HG03469 (cell line): ENCODE measurements around the gene PLEKHG5.
"Not testable (repeated sequence)": the region's sequence is repeated elsewhere in the genome, so short reads cannot be mapped to it uniquely, and the experiment has no call there.

Experiments
- ATAC-seq: cut with Tn5 transposase; IDR thresholded peaks from one replicate; pipeline ENCODE4 v1.9.1; 2021; ENCODE audit warnings: mild to moderate bottlenecking, moderate library complexity, moderate number of reproducible peaks; ENCODE audit not compliant: unreplicated experiment

The PLEKHG5 gene

DNA sequence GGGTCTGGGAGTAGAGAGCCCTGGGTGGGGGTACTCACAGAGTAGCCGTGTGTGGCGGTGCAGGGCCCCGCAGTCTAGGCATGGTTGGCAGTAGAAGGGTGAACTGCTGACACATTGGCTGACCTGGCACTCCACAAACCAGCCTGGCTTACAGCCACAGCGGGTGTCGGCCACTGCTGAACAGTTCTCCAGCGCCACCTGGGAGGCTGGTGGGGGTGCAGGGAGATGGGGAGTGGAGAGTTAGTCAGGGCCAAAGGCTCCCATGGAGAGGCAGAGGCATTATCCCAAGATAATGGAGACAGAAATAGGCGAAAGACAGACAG lies 27.0 kb downstream of the PLEKHG5 start:
- no peak for ATAC-seq

- ATAC-seq, result no peak
Measured at GRCh38 chr1:6463120-6463412, 28.4 kb downstream of the PLEKHG5 start.

- ATAC-seq, result no peak
Measured at GRCh38 chr1:6462412-6463119, 28.9 kb downstream of the PLEKHG5 start.

- ATAC-seq, result no peak
Measured at GRCh38 chr1:6461538-6462411, 29.7 kb downstream of the PLEKHG5 start.

GRCh38 chr1:6461051-6461530 lies 30.4 kb downstream of the PLEKHG5 start:
- ATAC-seq, result no peak

- ATAC-seq, result no peak
Measured at GRCh38 chr1:6460301-6461050, 31.0 kb downstream of the PLEKHG5 start.

DNA sequence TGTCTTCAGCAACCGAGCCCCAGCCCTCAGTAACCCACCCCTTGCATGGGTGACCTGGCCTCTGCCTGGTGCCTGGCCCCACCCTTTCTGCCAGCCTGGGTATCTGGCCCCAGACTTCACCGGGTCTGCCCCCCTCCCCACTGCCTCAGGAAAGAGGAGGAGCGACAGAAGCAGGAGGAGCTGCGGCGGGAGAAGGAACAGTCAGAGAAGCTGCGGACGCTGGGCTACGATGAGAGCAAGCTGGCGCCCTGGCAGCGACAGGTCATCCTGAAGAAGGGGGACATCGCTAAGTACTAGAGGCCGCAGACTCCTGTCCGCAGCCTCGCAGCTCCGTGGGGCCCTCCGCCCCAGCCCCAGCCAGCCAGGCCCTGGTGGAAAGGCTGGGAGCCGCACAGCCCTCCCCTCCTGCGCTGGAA lies 31.6 kb downstream of the PLEKHG5 start:
- no peak for ATAC-seq

DNA sequence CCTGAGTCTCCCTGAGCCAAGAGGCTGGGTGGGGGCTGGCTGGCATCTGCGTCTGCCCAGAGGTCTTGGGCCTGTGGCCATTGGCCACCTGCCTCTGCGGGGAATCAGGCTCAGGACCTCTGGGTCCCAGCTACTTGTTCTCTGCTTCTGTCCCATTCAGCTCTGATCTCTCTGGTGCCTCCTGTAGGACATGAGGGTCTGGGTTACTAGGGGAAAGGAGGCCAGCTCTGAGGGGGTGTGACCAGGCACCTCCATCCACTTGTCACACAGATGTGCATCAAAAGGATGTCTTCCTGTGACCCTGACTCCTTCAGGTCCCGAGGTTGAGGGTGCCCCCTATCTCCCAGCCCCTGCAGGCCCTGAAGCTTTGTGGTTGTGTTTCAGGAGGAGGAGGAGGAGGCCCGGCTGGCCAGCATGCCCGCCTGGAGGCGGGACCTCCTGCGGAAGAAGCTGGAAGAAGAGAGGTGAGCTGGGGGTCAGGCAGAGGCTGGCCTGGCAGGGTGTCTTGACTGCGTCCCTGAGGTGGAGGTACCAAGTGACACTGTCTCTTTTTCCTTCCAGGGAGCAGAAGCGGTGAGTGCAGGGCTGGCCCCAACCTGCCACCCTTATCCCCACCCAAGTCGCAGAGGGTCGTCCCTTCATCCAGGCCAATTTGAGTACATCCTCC lies 34.5 kb downstream of the PLEKHG5 start:
- ATAC-seq, result no peak

- not testable (repeated sequence) for ATAC-seq
Measured at GRCh38 chr1:6455752-6456520, 35.5 kb downstream of the PLEKHG5 start.

GRCh38 chr1:6454856-6455751 lies 36.4 kb downstream of the PLEKHG5 start:
- ATAC-seq, result no peak

DNA sequence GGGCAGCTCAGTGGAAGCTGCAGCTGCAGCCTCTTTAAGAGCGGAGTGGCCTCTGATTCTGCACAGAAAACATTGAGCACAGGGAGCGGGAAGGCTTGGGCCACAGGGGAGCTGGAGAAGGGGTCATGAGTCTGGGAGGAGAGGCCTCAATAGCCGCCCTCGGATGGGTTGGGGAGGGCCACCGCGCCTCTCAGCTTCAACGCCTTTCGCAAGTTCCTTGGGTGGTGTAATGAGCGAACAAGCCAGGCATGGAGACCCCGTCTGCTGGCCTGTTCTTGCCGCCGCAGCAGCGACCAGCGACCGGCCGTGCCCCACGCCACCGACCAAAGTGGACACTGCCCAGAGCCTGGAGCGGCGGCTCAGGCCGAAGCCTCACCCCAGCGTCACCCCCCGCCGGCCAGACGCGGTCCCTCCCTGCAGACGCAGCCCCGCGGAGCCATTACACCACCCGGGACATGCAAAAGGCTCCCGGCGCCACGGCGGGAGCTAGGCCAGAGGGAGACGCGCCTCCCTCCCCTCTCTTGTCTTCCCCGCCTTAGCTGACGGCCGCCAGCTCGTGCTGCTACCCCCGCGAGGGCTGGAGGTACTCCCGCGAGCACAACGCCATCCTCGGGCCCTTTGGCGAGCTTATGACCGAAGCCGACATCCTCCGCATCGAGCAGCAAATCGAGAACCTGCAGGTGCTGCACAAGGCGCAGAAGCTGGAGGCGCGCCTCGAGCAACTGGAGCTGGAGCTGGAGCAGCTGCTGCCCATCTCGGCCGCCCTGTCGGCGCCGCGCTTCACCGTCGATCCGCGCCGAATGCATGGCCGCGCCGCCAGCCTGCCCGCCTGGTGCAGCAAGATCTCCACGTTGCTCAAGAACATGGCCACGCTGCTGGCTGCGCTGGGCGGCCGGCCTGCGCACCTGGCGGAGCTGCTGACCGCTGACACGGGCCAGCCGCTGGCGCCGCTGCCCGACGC lies 37.3 kb downstream of the PLEKHG5 start:
- not testable (repeated sequence) for ATAC-seq

DNA sequence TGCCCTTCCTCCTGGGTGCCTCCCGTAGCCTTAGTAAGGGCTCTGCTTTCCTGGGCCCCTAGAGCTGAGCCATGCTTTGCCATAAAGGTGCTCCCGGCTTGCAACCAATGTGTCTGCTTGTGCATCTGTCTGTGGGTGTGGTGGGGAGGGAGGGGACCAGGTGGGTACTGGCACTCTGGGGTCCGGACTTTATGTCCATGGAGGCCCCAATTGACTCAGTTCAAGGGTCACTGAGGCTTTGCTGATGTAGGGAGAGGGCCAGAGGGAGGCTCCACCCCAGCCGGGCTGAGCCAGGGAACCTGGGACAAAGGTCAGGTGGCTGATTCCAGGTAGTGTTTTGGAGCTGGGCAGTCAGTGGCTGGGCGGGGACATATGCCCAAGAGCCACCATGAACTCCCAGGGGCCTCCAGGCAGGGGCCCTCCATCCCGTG lies 40.5 kb downstream of the PLEKHG5 start:
- no peak for ATAC-seq

DNA sequence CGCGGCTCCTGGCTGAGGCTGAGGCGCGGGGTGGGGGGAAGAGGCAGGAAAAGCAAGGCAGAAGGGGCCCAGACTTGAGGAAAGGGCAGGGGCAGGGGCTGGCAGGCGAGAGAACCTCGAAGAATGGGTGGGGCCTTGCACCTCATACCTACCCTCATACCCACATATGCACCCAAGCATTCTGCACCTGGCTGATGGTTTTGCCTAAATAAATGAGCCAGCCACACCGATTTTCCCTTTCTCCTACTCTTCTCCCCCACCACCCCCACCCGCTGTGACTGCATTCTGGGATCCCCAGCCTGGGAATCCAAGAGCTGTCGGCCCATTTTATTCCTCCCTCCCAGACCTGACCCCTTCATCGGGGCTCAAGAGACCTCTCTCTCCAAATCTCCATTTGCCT lies 41.0 kb downstream of the PLEKHG5 start:
- not testable (repeated sequence) for ATAC-seq

DNA sequence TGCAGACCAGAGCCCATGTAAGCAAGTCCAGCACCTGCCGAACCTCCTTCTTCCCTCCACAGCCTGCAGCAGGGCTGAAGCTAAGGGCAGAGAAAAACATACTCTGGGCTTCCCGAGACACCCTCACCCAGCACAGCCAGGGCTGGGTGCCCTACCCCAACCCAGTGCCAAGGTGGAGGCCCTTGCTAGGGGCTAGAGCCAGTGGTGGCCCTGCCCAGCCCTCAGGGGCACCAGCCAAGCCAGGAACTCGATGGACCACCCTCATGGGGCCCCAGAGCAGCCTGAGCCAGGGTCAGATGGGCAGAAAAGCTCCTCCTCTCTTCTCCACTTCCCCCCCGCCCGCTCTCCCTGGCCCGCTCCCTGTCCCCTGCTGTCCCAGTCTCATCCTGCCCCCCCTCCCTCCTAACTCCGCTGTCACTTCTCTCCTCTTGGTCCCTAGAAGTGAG lies 41.4 kb downstream of the PLEKHG5 start:
- no peak for ATAC-seq

DNA sequence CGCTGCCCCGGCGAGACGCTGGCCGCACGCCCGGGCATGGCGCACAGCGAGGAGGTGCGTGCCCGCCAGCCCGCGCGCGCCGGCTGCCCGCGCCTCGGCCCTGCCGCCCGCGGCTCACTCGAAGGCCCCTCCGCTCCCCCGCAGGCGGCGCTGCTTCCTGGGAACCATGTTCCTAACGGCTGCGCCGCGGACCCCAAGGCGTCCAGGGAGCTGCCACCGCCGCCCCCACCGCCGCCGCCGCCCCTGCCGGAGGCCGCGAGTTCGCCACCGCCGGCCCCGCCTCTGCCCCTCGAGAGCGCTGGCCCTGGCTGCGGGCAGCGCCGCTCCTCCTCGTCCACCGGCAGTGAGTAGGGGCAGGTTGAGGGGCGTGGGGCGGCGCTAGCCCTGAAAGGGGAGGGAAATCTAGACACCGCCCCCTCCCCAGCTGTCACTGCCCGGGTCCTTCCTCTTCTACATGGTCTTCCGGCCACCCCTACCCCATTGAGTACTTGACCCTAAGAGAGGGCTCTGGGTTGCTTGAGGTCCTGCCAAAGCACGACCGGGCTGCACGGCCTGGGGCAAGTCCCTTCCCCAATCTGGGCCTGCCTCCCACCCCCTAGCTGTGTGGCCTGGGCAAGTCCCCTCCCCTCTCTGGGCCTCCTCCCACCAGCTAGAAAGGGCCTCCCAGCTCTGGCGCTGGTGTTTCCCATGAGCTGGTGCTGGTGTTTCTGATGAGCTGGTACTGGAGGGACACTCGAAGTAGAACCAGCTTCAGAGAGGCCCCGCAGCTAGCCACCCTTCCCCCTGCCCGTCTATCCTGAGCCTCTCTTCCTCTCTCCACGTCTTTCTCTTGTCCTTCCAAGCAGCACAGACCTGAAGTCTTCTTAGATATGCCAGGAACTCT lies 42.5 kb downstream of the PLEKHG5 start:
- ATAC-seq, result no peak

GRCh38 chr1:6447818-6448748 lies 43.4 kb downstream of the PLEKHG5 start:
- ATAC-seq, result no peak
